Left hindlimb (tissue), 1 donor: Measurements from ENCODE around the gene NUBP1.
"Not testable (repeated sequence)": the region's sequence is repeated elsewhere in the genome, so short reads cannot be mapped to it uniquely, and the experiment has no call there.

Experiments used
- DNase-seq: peaks from one replicate; pipeline ENCODE4 v3.0.0-alpha.2; 2018

The NUBP1 gene

GRCh38 chr16:10743610-10744369, at the start of gene NUBP1:
TSS of gene NUBP1 (plus strand) at chr16:10743842. CDS start at chr16:10743864, 22 bp downstream.
- peak; percentile 100 for DNase-seq

DNA sequence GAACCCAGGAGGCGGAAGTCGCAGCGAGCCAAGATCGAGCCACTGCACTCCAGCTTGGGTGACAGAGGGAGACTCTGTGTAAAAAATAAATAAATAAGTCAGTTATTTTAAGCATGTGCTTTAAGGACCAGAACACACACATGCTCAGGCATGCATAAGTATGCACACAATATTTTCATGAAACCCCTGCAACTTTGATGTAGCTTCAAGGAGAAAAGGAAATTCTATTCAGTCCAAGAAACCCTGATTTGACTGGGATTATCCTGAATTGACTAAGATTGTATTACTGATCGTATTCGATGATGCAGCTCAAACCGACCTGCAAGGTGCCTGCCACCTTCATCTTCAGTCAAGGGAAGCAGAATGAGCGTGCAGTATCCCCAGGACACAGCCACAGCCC, 49.8 kb upstream of the NUBP1 start:
- DNase-seq: no peak

DNA sequence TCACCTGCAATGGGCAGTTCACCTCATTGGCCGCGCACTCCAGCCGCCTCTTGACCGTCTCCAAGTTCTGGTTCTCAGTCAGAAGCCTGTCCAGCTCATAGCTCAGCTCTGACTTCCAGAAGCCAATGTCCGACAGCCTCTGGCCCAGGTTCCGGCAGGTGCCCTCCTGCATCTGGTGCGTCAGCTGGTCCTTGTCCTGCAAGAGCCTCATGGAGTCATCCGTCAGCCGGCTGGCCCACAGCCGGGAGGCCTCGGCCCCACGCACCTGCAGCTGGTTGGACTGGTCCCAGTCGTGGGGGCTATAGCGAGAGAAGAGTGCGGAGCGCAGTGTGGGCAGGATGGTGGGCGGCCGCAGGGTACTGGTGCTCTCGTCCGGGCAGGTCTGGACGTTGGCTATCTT, 49.3 kb upstream of the NUBP1 start:
- no peak for DNase-seq

DNA sequence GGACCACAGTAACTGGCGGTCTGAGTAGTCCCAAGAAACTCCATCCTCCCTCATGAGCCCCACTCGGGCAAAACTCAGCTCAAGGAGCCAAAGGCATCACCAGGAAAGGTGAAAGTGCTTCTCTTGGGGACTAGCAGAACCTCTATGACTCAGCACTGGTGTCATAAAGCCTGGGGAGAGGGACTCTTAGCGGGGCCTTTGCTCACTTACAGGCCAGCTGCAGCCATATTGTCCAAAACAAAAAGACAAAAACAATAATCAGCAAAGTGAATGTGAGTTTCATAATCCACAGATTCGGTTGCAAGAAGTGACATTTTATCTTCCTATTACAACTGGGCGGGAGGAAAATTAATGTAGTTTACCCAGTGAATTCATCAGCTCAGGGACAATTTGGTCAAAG, 48.8 kb upstream of the NUBP1 start, which contains the start of gene TEKT5:
TSS of gene TEKT5 (minus strand) at position 101 of the 400 bp plus-strand sequence. CDS start at position 44, 57 bp downstream.
- no peak for DNase-seq

GRCh38 chr16:10699756-10700155, 43.9 kb upstream of the NUBP1 start:
- no peak for DNase-seq

GRCh38 chr16:10708969-10709368, 34.7 kb upstream of the NUBP1 start:
- no peak for DNase-seq

- no peak for DNase-seq
Observed at GRCh38 chr16:10728003-10728887, 15.4 kb upstream of the NUBP1 start.

DNA sequence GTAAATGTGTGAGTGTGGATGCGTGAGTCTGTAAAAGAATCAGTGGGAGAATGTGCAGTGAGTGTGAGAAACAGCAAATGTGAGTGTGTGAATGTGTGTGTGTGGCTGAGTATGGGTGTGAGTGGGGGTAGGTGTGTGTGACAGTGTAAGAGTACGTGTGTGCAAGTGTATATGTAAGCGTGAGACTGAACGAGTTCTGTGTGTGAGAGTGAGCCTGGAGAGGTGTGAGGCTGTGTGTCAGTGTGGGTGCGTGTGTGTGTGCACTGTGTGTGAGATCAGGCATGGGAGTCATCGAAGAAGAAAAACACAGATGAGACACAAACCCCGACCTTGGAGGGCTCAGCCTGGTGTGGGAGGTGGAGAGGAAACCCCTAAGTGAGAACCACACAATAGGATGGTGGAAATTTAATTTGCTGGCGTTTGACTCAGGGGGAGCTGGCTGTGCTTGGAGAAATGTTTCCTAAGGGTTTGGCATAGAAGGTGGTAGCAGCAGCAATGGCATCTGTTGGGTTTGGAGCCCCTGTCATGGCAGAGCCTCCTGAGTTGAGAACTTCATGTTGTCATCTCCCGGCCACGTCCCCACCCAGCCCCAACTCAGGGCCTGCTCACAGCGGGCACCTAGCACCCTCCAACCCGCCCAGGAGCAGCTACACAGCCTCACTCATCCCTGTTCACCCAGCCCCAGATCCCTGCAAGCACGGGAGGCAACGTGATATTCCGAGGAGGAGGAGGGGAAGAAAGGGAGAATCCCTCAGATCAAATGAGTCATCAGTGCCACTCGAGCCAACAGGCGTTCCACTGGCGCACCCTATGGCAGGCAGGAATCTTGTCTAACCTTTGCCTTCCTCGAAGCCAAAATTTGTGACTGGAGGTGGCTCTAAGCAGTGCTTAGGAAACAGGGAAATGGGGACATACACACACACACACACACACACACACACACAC, 14.3 kb upstream of the NUBP1 start:
- DNase-seq: no peak

GRCh38 chr16:10731790-10732189, 11.9 kb upstream of the NUBP1 start:
- DNase-seq: no peak

GRCh38 chr16:10737068-10737625, 6.5 kb upstream of the NUBP1 start:
- DNase-seq: peak; percentile 67

DNA sequence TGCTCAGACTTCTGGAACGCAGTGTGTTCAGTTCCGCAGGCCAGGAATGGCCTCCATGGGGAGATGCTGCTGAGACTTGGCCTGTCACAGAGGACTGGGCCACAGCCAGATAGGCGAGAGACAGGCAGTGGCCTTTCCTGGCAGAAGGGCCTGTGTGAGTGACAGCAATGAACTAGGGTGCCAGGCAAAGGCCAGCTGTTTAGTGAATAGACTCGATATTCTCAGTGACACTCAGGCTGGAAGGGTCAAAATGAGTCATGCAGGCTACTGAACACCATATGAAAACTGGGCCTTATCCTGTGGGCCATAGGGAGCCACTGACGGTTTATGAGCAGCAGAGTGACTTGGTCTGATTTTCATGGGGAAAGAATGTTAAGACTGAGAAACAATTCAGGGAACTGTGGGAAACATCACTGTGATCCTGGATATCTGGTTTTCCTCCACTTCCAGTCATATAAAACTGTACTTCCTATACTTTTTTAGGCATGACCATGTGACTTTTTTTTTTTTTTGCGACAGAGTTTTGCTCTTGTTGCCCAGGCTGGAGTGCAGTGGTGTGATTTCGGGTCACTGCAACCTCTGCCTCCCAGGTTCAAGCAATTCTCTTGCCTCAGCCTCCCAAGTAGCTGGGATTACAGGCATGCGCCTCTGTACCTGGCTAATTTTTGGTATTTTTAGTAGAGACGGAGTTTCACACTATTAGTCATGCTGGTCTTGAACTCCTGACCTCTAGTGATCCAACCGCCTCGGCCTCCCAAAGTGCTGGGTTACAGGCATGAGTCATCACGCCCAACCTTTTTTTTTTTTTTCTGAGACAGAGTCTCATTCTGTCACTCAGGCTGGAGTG, 5.2 kb upstream of the NUBP1 start:
- DNase-seq: no peak

DNA sequence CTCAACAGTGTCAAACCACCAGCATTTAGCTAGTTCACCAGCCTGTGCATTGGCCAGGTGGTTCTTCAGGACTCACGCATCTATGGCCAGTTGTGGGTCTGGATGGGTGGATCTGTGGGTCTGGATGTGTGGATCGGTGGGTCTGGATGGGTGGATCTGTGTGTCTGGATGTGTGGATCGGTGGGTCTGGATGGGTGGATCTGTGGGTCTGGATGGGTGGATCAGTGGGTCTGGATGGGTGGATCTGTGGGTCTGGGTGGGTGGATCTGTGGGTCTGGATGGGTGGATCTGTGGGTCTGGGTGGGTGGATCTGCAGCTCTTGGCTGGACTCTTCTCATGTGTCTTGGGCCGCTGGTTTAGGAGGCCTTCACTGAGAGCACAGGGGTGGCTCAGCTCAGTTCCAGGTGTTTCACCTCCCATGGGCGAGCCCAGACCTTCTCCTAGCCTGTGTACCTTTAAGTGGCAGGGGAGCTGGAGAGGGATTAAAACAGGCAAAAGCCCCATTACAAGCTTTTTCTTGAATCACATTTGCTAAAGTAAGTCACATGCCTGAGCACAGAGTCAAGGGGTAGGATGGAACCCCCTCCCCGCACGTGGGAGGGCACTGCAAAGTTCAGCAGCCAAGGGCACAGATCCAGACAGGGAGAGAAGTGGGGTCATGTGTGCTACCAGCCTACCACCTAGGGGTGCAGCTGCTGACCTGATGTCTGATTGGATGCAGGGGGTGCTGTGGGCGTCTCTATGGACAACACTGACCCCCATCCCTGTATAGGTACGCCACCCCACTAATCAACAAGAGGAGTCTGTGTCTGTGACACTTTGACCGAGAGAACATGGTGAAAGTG, 3.4 kb upstream of the NUBP1 start:
- DNase-seq: no peak

GRCh38 chr16:10740845-10741208, 2.8 kb upstream of the NUBP1 start:
- no peak for DNase-seq

GRCh38 chr16:10741249-10741648, 2.4 kb upstream of the NUBP1 start:
- not testable (repeated sequence) for DNase-seq

DNA sequence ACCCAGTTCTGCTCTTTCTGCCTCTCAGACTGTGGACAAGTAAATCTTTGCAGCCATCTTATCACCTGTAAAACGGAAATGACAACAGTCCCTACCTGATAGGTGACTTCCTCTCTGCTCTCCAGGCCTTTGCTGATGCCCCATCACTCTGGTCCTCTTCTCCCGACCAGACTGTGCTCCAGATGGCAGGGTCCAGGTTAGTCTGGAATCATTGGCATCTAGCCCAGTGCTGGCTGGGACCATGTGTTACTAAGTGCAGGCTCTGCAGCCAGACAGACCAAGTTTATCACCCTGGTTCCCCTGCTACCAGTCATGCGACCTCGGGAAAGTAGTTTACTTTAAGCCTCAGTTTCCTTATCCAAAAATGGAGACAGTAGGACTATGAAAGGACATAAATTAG, 1.8 kb upstream of the NUBP1 start:
- no peak for DNase-seq

GRCh38 chr16:10743227-10743609, 424 bp upstream of the NUBP1 start:
- no peak for DNase-seq

GRCh38 chr16:10744370-10745030, 858 bp downstream of the NUBP1 start:
- DNase-seq: no peak

- DNase-seq: no peak
Observed at GRCh38 chr16:10745841-10746240, 2.2 kb downstream of the NUBP1 start.

- DNase-seq: no peak
Observed at GRCh38 chr16:10750793-10751192, 7.2 kb downstream of the NUBP1 start.

GRCh38 chr16:10751291-10751697, 7.7 kb downstream of the NUBP1 start:
- DNase-seq: no peak
